Measurements from ENCODE around the gene CACYBP. TPM values are rescaled to one million over a fixed set of nuclear protein-coding genes. Genes with fewer than 3 reads are reported as not detected.

The CACYBP gene
- total and polyA plus RNA-seq, 2 of the 13 experiments (the other 11 are each of a cell fraction or from before 2014, with no cell fraction given), result 18.4 to 183 TPM

DNA sequence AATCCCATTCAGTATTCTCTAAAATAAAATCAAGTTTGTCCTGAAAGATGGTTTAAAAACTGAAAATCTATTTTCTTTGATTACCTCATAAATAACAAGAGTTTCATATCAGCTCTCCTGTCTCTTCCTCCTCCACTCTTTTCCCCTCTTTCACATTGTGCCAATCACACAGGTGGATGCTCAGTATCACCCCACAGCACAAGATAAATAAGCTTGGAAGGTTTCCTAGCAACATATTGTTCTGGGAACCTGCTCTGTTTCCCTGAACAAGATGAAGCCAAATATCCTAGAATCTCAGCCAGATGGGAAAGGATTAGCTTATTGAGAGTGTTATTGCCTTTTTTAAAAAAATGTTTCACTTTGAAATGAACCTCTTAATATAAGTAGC is 45.7 kb upstream of the CACYBP start (continued):
- TF ChIP-seq, protein P1, sequence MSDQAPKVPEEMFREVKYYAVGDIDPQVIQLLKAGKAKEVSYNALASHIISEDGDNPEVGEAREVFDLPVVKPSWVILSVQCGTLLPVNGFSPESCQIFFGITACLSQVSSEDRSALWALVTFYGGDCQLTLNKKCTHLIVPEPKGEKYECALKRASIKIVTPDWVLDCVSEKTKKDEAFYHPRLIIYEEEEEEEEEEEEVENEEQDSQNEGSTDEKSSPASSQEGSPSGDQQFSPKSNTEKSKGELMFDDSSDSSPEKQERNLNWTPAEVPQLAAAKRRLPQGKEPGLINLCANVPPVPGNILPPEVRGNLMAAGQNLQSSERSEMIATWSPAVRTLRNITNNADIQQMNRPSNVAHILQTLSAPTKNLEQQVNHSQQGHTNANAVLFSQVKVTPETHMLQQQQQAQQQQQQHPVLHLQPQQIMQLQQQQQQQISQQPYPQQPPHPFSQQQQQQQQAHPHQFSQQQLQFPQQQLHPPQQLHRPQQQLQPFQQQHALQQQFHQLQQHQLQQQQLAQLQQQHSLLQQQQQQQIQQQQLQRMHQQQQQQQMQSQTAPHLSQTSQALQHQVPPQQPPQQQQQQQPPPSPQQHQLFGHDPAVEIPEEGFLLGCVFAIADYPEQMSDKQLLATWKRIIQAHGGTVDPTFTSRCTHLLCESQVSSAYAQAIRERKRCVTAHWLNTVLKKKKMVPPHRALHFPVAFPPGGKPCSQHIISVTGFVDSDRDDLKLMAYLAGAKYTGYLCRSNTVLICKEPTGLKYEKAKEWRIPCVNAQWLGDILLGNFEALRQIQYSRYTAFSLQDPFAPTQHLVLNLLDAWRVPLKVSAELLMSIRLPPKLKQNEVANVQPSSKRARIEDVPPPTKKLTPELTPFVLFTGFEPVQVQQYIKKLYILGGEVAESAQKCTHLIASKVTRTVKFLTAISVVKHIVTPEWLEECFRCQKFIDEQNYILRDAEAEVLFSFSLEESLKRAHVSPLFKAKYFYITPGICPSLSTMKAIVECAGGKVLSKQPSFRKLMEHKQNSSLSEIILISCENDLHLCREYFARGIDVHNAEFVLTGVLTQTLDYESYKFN (CRISPR knock-in tag; conservative IDR thresholded peaks at IDR 0.05), result 0 out of 2 replicates have a peak, but pooled peaks have one; percentile 4
- TF ChIP-seq ZNF747 (CRISPR knock-in tag; IDR thresholded peaks at IDR 0.05; ENCODE audit: borderline replicate concordance), result no peak

DNA sequence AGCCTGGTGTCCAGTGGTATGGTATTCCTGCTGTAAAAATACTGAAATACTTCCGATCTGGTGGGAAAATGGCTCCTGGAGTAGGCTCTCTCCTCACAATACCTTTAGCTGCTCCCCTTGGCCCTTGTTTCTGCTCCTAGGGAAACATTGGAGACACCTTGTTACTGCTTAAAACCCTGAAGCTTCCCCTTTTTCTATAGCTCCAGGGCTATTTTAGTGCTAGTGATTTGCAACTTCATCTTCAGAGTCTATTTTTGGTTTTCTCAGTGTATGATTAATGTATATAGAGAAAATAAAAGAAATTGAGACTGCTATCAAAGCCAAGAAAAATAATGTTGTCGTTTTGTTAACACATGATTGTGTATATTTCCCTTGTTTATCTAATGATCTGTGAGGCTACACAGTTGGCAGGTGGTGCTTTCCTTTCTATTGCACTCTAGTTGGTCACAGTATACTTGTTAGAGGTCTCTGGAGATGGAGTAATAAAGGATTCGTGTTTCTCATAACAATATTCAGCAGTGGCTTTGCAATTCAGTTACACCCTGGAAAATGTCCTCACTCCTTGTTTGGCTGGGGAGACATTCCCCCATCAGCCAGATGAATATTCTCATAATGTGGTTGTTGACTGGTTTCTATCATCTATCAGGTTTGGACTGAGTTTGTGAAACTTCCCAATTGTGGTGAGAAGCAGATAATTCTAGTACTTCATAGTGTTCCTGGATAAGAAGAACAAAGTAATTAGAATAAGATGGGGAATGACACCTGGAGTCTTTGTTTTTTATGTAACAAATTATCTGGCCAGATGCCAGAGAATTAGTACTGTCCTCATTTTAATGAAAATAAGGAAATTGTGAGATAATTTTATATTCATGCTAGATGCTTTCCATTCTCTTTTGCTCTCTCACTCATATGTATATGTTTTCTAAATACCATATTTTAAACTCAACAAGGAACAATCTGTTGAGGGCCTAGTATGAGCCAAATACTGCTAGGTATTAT is 44.8 kb upstream of the CACYBP start:
- no TSS peak for BruUV-seq (replicated peaks)
- intact Hi-C loops (cut with micrococcal nuclease; ENCODE audit: unreplicated experiment), result loop anchor here (2.0 to 5.0 kb wide), 2 partner anchors 14 to 42 kb away; partner anchors contain the start of gene CACYBP
- FAIRE-seq (no peak), ATAC-seq (no peak), DNase-seq (ENCODE audit: low spot score) (no peak)
- Histone ChIP-seq H4K20me1 (ENCODE audit: insufficient read depth, low read length) (no peaks in the 10 kb centered on the region), H3K4me3 (replicated peaks in 1 of 3; ENCODE audit: insufficient read depth in 1 of 3, low read depth in 2 of 3, low read length in 3 of 3) (no peak overlapping the region), H3K9ac (ENCODE audit: insufficient read depth, low read depth, low read length) (no peak overlapping the region), H3K4me1 (ENCODE audit: insufficient read depth, low read length) (peaks cover 37% of the 10 kb centered on the region), H3K4me2 (ENCODE audit: low read depth, low read length) (no peak overlapping the region), H3K79me2 (ENCODE audit: insufficient read depth, low read length) (no peaks in the 10 kb centered on the region), H3K36me3 (replicated peaks in 1 of 2; ENCODE audit: control insufficient read depth in 1 of 2, insufficient read depth in 2 of 2, low read length in 2 of 2) (no peaks in the 10 kb centered on the region), H3K27ac (ENCODE audit: extremely low read length, insufficient read depth, low read length) (peak overlapping the region; percentile 53), H3K9me3 (ENCODE audit: low read length) (no peaks in the 10 kb centered on the region), H3K27me3 (ENCODE audit: control insufficient read depth in 1 of 2, insufficient read depth in 2 of 2, low read length in 2 of 2) (no peaks in the 10 kb centered on the region), H2AFZ (ENCODE audit: low read length) (no peak overlapping the region)
- no peak for TF ChIP-seq TOPORS (CRISPR knock-in tag; IDR thresholded peaks at IDR 0.05)
- TF ChIP-seq, protein P2, sequence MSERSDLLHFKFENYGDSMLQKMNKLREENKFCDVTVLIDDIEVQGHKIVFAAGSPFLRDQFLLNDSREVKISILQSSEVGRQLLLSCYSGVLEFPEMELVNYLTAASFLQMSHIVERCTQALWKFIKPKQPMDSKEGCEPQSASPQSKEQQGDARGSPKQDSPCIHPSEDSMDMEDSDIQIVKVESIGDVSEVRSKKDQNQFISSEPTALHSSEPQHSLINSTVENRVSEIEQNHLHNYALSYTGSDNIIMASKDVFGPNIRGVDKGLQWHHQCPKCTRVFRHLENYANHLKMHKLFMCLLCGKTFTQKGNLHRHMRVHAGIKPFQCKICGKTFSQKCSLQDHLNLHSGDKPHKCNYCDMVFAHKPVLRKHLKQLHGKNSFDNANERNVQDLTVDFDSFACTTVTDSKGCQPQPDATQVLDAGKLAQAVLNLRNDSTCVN (CRISPR knock-in tag; IDR thresholded peaks at IDR 0.05; ENCODE audit: borderline replicate concordance), result no peak
- TF ChIP-seq BRD4 (CRISPR knock-in tag; IDR thresholded peaks at IDR 0.05), result no peak
- TF ChIP-seq, protein P3, sequence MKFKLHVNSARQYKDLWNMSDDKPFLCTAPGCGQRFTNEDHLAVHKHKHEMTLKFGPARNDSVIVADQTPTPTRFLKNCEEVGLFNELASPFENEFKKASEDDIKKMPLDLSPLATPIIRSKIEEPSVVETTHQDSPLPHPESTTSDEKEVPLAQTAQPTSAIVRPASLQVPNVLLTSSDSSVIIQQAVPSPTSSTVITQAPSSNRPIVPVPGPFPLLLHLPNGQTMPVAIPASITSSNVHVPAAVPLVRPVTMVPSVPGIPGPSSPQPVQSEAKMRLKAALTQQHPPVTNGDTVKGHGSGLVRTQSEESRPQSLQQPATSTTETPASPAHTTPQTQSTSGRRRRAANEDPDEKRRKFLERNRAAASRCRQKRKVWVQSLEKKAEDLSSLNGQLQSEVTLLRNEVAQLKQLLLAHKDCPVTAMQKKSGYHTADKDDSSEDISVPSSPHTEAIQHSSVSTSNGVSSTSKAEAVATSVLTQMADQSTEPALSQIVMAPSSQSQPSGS (CRISPR knock-in tag; IDR thresholded peaks at IDR 0.05), result no peak
- peak; percentile 53; the same call in 1 of the 2 replicates for TF ChIP-seq LCORL (IDR thresholded peaks at IDR 0.05)
- no peak for TF ChIP-seq LCORL (CRISPR knock-in tag; IDR thresholded peaks at IDR 0.05)
- 70% methylated on average over 3 of the region's 3 CpGs for WGBS (ENCODE audit: low lambda C conversion rate)
- ChIA-PET CTCF (ENCODE audit: low intra/inter-chr PET ratio, low total read pairs) (no interaction called here), POLR2A (interaction anchor here (1.2 to 2.3 kb wide), 4 partner anchors 12 to 45 kb away, joined by 3 to 21 read pairs (median 12); partner anchors contain the start of gene CACYBP)
- in situ Hi-C loops (cut with HindIII; ENCODE audit: extremely low pct_ligation_motif_present, low pct_unique_long_range_greater_than_20kb), result no loop called here

All from HepG2 (cell line).